RCC 7860 (cell line): ENCODE results near the gene PTPRG.

Experiments
- DNase-seq: peaks from one replicate; pipeline ENCODE4 v3.0.0-alpha.2; 2015; ENCODE audit warnings: low spot score
- FAIRE-seq: peaks from 2 replicates; lab custom pipeline; 2012; peaks lifted over from hg19 to GRCh38; lab: Jason Lieb, UNC

PTPRG gene

GRCh38 chr3:62117903-62118548 lies 556.7 kb downstream of the PTPRG start:
- FAIRE-seq (no peak), DNase-seq (no peak)

DNA sequence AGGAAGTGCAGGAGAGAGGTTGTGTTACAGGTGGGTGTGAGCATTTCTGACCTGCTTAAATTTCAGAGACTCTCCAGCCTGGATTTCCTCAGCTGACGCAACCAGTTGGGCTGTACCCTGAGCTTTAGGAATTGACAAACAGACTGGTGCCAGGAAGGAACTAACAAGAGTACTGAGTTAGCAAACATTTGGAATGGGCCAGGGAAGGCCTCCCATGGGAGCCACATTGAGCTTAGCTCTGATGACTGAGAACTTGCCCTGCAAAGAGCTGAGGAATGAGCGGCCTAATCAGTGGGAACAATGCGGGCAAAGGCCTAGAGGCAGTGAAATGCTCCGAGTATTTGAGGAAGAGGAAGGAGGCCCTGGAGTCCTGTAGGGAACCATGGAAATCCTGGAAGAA lies 557.8 kb downstream of the PTPRG start:
- no peak for DNase-seq
- FAIRE-seq = no peak

DNA sequence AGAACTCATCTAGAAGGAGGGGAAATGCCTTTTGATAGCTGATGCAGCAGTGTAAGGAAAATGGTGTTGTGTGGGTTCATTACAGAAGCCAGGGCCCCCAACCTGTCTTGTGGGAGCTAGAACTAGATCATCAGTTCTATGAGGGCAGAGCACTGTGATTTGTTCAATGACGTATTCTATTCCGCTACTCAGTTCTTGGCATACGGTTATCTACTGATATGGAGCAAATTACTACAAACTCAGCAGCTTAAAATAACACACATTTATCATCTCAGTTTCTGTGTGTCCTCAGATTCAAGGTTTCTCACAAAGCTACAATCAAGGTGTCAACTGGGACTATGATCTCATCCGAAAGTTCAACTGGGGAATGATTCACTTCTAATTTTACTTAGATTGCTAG lies 561.4 kb downstream of the PTPRG start:
- FAIRE-seq (no peak), DNase-seq (no peak)

DNA sequence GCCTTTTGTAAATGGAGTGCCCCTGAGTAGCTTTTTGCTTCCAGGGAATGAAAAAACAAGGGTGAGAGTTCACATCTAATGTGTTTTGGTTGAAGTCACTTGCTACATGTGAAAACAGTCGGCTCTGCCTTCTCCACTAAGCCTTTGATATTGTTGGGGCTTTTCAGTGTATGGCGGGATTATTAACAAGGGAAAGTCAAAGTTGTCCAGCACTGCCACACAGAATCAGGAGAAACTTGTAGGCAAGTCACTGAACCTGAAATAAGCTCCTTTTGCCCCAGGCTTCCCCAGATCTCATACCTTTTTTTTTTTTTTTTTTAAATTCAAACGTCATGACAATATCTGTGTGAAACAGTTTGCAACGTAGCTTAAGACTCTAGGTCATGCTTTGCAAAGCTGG lies 564.0 kb downstream of the PTPRG start:
- DNase-seq = no peak
- FAIRE-seq = no peak

GRCh38 chr3:62127116-62127515 lies 565.7 kb downstream of the PTPRG start:
- DNase-seq (no peak), FAIRE-seq (no peak)

GRCh38 chr3:62128051-62128450 lies 566.7 kb downstream of the PTPRG start:
- no peak for DNase-seq
- FAIRE-seq = no peak

- FAIRE-seq = no peak
- no peak for DNase-seq
Measured at GRCh38 chr3:62128681-62129080, 567.3 kb downstream of the PTPRG start.

DNA sequence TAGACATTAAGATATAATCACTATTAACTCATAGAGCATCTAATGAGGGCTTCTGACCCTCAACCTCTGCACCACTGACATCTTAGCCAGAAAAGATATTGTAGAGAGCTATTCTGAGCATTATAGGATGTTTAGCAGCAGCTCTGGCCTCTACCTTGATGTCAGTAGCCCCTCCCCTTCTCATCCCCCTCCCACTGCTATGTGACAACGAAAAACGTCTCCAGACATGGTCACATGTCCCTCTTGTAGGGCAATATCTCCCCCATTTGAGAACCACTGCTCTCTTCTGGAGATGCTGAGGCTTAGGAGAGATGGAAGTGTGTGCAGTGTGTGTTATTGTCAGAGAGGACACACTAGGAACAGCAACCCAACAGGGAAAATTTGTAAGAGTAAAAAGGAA lies 569.7 kb downstream of the PTPRG start:
- DNase-seq (no peak), FAIRE-seq (no peak)

DNA sequence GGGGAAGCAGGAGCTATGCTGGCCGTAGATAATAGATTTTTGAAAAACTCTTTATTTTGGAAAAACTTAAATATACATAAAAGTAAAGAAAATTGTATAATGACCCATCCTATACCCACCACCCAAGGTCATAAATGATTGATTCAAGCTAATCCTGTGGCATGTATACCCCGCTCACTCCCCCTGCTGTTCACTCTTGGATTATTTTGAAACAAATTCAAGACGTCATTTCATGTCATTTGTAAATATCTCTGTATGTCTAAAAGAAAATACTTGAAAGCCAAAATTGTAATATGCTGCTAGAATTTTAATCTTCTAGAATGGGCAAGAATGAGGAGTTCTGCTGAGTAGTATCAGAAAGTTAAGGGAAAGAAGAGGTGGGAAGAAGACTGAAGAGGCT lies 570.2 kb downstream of the PTPRG start:
- FAIRE-seq = peak; percentile 18
- no peak for DNase-seq

DNA sequence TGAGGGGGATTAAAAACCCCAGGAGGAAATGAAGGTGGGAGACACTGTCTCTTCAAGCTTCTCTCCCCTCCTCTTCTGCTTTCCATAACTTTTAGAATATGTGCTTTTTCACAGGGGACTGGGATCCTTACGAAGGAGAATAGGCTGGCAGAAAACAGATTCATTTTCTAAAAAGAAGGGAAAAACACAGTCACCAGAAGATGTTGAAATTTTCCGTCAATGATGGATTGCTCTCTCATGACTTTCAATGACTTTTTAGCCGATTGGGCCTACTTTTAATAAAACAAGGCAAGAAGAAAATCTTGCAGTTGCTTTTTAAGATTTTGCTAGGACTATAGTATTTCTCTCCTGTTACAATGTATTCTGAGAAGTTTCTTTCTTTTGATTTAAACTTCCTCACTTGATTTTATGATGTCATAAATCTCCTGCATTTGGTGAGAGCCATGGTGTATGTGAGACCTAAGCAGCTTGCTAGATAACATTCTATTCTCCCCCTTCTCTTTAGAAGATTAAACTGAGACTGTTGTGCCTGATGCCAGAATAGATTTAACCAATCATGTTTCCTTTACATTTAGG lies 570.7 kb downstream of the PTPRG start:
- DNase-seq (no peak), FAIRE-seq (no peak)

DNA sequence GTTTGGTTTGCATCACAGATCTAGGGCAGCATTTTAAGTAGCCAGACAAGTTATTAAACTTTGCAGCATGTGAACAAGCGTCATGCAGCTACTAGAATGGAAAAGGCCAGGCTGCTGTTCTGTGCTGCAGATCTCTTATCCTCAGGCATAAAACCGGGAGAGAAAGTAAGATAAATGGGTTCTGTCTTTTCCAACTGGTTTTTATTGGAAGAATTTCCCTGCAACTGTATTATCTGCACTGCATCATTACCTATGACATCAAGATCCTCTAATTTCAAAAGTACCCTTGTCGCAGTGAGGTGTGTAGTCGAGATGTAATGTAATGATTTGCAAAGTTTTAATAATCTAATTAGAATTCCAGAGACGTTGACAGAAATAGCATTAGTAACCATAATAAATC lies 571.6 kb downstream of the PTPRG start:
- FAIRE-seq (no peak), DNase-seq (no peak)

DNA sequence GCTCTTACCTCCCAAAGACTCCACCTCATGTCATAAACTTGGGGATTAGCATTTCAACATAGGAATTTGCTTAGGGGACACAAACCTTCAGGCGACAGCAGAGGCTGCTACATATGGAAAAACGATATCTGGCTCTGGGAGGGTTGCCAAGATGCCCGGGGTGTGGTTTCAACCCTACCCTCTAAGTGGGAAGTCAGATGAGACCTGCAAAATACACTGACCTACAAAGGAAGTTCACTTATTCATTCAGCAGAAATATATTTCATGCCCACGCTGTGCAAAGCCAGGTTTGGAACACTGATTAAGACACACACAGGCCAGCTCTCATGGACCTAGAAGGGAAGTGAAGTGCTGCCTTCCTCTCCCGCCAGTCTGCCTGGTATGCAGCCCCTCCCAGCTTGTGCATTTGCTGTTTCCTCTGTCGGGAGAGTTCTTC lies 572.7 kb downstream of the PTPRG start:
- FAIRE-seq (no peak), DNase-seq (no peak)

DNA sequence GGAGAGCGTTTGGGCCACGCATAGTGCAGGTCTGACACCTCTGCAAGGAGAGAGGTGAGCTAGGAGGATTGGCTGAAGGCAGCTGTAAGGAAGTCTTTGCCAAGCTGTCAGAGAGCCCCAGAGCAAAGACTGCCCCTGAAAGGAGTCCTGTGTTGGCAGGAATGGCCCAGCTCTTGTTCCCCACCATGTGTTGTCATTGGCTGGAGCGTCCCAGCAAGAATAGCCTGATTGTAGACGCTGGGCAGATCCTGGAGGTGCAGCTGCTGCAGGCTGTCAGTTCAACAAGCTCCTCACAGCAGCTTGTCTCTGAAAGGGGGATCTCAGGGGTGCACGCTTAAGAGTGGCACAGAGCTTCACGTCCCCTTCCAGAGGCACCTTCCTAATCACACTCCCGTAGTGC lies 574.4 kb downstream of the PTPRG start:
- no peak for DNase-seq
- FAIRE-seq = no peak

- FAIRE-seq (no peak), DNase-seq (no peak)
Measured at GRCh38 chr3:62139957-62140356, 578.6 kb downstream of the PTPRG start.

GRCh38 chr3:62142331-62143085 lies 581.1 kb downstream of the PTPRG start:
- DNase-seq = no peak

DNA sequence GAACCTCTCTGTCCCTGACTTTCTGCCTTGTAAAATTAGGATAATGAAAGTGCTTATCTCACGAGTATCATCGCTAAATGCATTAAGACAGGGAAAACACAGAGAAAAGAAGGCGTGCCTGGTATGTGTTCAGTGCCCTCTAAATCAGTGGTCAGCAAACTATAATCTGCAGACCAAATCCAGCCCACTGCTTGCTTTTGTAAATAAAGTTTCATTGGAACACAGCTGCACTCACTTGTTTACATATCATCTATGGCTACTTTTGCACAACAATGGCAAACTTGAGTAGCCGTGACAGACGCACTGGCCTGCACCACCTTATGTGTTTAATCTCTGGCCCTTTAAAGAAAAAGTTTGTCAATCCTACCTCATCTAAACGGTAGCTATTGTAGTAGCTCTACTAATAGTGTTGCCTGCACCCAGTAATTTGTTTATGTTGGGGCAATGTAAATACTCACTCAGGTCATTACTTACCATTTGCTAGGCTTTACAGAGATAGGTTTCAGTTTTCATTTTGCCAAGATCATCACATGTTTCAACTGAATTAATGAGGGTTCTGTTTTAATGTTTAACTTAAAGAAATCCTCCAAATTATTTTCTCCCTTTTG lies 582.6 kb downstream of the PTPRG start:
- no peak for DNase-seq
- FAIRE-seq = no peak

More at GRCh38 chr3:62142331-62143085, 581.1 kb downstream of the PTPRG start:
- no peak for FAIRE-seq

DNA sequence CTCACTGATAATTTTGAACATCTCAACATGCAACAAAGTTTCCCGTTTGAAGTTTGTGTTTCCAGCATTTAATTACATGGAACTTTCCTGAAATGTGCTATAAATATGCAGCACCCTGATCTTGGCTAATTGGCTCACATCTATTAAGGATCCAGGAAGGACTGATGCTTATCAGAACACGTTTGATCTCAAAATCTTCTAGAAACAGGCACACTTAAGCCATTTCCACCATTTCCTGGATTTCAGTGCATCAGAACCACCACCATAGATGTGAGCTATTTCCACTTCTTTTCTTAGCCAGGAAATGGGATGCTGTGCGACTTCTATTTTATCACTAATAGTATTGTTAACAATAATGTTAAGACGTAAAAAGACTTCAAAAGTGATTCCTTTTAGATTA lies 583.1 kb downstream of the PTPRG start:
- no peak for DNase-seq
- no peak for FAIRE-seq

DNA sequence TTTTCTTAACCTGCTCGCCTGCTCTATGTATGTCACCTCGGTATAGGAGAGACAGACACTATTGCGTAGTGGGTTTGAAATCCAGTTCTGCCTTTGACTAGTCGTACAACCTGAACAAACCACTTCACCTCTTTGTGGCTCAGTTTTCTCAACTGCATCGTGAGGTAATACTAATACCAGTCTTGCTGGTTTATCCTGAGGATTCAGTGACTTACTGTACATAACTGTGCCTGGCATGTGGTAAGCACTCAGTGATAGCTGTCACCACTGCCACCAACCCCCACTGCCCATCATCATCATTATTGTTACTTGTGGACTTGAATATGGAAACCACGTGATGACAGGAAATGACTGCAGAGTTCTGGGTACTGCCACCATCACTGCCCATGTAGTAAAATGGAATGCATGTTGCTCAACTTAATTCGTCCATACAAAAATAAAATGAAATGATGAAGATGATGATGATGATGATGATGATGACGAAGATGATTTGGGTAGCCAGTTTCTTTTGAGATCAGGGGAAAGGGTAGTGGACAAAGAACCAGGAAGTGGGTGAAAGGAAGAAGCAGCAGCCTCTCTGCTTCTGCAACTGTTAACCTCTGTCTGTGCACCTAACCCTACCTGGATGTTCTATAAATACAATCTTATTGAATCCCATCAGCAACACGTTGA lies 583.9 kb downstream of the PTPRG start:
- no peak for FAIRE-seq
- DNase-seq = no peak

DNA sequence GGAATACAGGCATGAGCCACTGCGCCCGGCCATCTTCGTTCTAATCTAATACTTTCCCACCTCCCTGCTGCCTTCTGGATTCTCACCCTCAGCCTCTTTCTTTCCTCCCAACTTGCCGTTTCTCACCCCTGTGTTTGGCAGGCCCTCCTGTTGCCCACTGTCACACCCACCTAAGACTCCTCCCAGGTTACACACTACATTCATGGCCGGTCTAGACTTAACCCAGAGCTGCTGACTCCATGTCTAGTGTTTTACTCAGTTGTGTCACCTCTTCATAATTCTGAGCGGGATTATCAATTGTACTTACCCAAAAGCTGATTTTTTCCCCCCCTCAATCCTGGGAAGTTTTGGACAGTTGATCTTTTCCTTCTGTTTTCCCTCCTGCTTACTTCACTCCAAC lies 588.2 kb downstream of the PTPRG start:
- FAIRE-seq (no peak), DNase-seq (no peak)

DNA sequence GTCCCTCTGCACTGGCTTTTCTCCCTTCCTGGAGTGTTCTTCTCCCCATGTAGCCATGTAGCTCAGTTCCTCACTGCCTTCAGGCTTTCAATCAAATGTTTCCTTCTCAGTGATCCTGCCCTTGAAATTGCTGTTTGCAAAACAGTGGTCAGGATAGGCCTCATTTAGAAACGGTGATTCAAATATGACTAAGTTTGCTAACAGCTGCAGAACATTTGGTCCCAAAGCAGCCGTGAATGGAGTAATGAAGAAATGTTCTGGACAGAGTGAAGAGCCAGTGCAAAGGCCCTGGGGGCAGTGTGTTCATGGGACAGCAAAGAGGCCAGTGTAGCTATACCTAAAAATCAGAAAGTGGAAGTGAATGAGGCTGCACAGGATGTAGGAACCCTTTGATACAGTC lies 588.6 kb downstream of the PTPRG start:
- DNase-seq (peak; percentile 5), FAIRE-seq (no peak)

DNA sequence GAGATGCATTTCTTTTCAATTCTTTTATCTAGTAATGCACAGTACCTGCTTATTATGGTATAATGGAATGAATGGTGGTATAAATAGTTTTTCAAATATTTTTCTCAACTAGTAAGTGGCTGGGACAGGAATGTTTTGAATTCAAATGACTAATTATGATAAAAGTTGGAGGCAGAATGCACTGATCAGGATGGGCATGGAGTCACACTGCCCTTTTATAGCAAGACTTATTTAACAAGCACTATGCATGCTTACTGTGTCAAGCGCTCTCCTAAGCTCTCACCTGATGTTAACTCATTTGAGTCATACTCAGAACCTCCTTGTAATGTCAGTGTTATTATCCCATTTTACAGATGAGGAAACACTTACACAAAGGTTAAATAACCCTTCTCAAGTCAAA lies 590.2 kb downstream of the PTPRG start:
- FAIRE-seq = no peak

More for the DNA sequence above, 590.2 kb downstream of the PTPRG start:
- no peak for DNase-seq
